Fibroblast of lung (primary cell): ENCODE results near the gene SLCO4C1. TPM values are rescaled to one million over a fixed set of nuclear protein-coding genes. Genes with fewer than 3 reads are reported as not detected.
A peak's percentile ranks its signal among the peaks of the same experiment; 100 is the strongest.

Experiments used
- DNase-seq, 2 donors: peaks; one replicate each; pipeline versions ENCODE4 v3.0.0 to v3.0.0-alpha.2; 2010; ENCODE audit warnings: low read depth in 2 of 2
- H2AFZ ChIP-seq: 2 replicates; pipeline ENCODE4 v1.5.1; 2012; ENCODE audit warnings: low read length, control low read depth, inconsistent platforms
- H3K27ac ChIP-seq: 2 replicates; pipeline ENCODE4 v1.5.1; 2011; ENCODE audit warnings: low read length, control low read depth; ENCODE audit not compliant: insufficient read depth
- H3K27me3 ChIP-seq: 2 replicates; pipeline ENCODE4 v1.5.1; 2011; ENCODE audit warnings: mild to moderate bottlenecking, low read length; ENCODE audit not compliant: control insufficient read depth, insufficient read depth
- H3K36me3 ChIP-seq: 2 replicates; pipeline ENCODE4 v1.5.1; 2011; ENCODE audit warnings: low read length; ENCODE audit not compliant: control insufficient read depth, insufficient read depth
- H3K4me1 ChIP-seq: 2 replicates; pipeline ENCODE4 v1.5.1; 2011; ENCODE audit warnings: low read length; ENCODE audit not compliant: control insufficient read depth, insufficient read depth; ENCODE audit errors: extremely low read depth
- H3K4me2 ChIP-seq: 2 replicates; pipeline ENCODE4 v1.5.1; 2011; ENCODE audit warnings: low read length, control low read depth; ENCODE audit not compliant: insufficient read depth; ENCODE audit errors: extremely low read depth
- H3K4me3 ChIP-seq, 4 experiments: fragments of 200-600 bp in 1 of 4; sonication (generic) in 1 of 4; replicated peaks in 1 of 4; 2 replicates each; pipeline ENCODE4 v1.5.1; 2011 to 2016; ENCODE audit warnings: low read length in 4 of 4, low read depth in 3 of 4, mild to moderate bottlenecking in 3 of 4, control low read depth in 2 of 4, inconsistent platforms in 1 of 4, mixed read lengths in 1 of 4; ENCODE audit not compliant: insufficient read depth in 1 of 4; ENCODE audit errors: control extremely low read depth in 1 of 4
- H3K79me2 ChIP-seq: 2 replicates; pipeline ENCODE4 v1.5.1; 2012; ENCODE audit warnings: mild to moderate bottlenecking, low read length, inconsistent platforms; ENCODE audit not compliant: control insufficient read depth, insufficient read depth
- H3K9ac ChIP-seq: 2 replicates; pipeline ENCODE4 v1.5.1; 2011; ENCODE audit warnings: mild to moderate bottlenecking, low read length, control low read depth; ENCODE audit not compliant: insufficient read depth
- H3K9me3 ChIP-seq: 2 replicates; pipeline ENCODE4 v1.5.1; 2012; ENCODE audit warnings: low read depth, low read length; ENCODE audit not compliant: control insufficient read depth, insufficient read depth
- H4K20me1 ChIP-seq: 2 replicates; pipeline ENCODE4 v1.5.1; 2011; ENCODE audit warnings: low read length; ENCODE audit not compliant: control insufficient read depth, insufficient read depth; ENCODE audit errors: extremely low read depth
- EZH2 ChIP-seq: IDR thresholded peaks from 2 replicates; pipeline ENCODE4 v1.5.1; 2012; ENCODE audit warnings: low read length, control low read depth, mild to moderate bottlenecking; ENCODE audit errors: missing control alignments
- polyA minus RNA-seq: library from RNA; depleted of rRNA, polyadenylated mRNA; stranded (reverse); fragments of >200 nt; gene quantifications from 2 replicates; pipeline ENCODE4 v1.2.3, GENCODE V29; 2011; ENCODE audit warnings: low replicate concordance
- polyA plus RNA-seq, 2 donors: library from polyadenylated mRNA; depleted of rRNA in 1 of 2; stranded (reverse) in 1 of 2; unstranded in 1 of 2; fragments of >200 nt; gene quantifications; 2 replicates each; pipeline ENCODE4 v1.2.1, GENCODE V29; 2011 to 2012; ENCODE audit warnings: missing spikeins in 1 of 2
- total RNA-seq: library from RNA; depleted of rRNA; stranded (reverse); fragments of >200 nt; gene quantifications from 2 replicates; pipeline ENCODE4 v1.2.1, GENCODE V29; 2014
- TF ChIP-seq, protein P1 (sequence below), 2 donors: IDR thresholded peaks in 1 of 2; conservative IDR thresholded peaks in 1 of 2; 1 replicate in 1 of 2; 2 replicates in 1 of 2; pipeline ENCODE4 v1.5.1; 2011 to 2012; ENCODE audit warnings: low read length in 2 of 2, control low read depth in 1 of 2, inconsistent platforms in 1 of 2, low read depth in 1 of 2, mild to moderate bottlenecking in 1 of 2

SLCO4C1 gene, protein sequence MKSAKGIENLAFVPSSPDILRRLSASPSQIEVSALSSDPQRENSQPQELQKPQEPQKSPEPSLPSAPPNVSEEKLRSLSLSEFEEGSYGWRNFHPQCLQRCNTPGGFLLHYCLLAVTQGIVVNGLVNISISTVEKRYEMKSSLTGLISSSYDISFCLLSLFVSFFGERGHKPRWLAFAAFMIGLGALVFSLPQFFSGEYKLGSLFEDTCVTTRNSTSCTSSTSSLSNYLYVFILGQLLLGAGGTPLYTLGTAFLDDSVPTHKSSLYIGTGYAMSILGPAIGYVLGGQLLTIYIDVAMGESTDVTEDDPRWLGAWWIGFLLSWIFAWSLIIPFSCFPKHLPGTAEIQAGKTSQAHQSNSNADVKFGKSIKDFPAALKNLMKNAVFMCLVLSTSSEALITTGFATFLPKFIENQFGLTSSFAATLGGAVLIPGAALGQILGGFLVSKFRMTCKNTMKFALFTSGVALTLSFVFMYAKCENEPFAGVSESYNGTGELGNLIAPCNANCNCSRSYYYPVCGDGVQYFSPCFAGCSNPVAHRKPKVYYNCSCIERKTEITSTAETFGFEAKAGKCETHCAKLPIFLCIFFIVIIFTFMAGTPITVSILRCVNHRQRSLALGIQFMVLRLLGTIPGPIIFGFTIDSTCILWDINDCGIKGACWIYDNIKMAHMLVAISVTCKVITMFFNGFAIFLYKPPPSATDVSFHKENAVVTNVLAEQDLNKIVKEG
- under 0.01 TPM in 1 of 2 replicates, not detected in the other for total RNA-seq
- 0.01 TPM in 2 replicates for polyA plus RNA-seq
- 0.02 TPM in 1 of 2 replicates, not detected in the other for polyA plus RNA-seq (2012)
- not detected in 2 replicates for polyA minus RNA-seq

DNA sequence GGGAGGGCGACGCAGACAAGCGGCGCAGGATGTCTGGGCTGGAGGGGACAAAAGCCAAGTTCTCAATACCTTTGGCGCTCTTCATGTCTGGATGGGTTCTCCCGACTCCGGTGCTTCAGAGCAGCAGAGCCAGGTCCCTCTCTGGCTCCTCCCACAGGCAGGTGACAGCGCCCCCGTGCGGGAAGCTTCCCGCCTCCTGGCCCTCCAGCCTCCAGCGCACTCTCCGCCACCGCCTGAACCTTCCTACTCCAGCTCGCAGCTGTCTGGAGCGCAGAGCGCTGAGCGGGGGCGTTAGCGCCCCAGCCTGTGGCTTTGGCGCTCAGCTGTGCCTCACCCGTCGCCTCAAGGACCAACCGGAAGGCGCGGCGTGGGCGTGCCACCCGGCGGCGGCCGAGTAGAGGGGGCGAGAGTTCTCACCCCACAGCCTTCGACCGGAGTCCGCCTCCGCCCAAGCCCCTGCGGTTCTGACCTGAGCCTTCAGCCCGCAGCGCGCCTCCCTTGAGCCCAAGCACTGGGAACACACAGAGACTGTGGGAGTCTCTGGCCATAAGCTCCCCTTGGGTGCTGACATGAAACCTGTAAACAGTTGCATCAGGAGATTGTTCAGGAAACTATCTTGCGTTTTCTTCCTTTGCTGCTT lies at the start of gene SLCO4C1:
Gene SLCO4C1, minus strand, starts transcription at position 107 of the 640 bp plus-strand sequence. Its CDS starts 22 bp downstream, at position 85.
- H3K4me3 ChIP-seq, result peak within 1 kb of the TSS in 1 of 4 experiments; percentile 60
- TF ChIP-seq EZH2, result no peak
- TF ChIP-seq, protein P1, sequence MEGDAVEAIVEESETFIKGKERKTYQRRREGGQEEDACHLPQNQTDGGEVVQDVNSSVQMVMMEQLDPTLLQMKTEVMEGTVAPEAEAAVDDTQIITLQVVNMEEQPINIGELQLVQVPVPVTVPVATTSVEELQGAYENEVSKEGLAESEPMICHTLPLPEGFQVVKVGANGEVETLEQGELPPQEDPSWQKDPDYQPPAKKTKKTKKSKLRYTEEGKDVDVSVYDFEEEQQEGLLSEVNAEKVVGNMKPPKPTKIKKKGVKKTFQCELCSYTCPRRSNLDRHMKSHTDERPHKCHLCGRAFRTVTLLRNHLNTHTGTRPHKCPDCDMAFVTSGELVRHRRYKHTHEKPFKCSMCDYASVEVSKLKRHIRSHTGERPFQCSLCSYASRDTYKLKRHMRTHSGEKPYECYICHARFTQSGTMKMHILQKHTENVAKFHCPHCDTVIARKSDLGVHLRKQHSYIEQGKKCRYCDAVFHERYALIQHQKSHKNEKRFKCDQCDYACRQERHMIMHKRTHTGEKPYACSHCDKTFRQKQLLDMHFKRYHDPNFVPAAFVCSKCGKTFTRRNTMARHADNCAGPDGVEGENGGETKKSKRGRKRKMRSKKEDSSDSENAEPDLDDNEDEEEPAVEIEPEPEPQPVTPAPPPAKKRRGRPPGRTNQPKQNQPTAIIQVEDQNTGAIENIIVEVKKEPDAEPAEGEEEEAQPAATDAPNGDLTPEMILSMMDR (conservative IDR thresholded peaks at IDR 0.05 in 1 of 2, IDR thresholded peaks at IDR 0.05 in 1 of 2; ENCODE audit: low read depth in 1 of 2, low read length in 2 of 2), result peak in 1 of 2 donors; percentile 44
- DNase-seq, result peak; percentile 24 to 59

DNA sequence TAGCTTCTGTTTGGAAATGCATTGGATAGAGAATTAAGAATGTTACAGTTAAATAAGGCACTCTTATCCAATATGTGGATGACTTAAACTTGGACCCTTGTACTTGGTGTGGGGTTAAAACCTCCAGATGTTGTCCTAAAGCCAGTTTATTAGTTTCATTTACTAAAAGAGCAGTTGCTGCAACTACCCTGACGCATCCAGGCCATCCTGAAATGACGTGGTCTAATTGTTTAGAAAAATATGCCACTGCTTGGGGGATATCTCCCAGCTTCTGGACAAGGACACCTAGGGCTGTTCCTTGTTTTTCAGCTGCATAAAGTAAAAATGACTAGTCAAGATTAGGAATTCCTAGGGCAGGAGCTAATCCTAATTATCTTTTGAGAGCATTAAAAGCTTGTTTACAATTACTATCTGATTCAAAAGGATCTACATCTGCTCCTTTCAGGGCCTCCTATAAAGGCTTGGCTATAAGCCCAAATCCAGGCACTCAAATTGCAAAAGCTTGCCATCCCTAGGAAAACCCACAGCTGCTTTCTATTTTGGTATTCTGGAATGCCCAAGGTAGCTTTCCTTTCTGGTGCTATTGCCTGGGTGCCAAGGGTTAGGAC lies 45.7 kb upstream of the SLCO4C1 start:
- Histone ChIP-seq H3K4me3 (no peak overlapping the region), H3K36me3 (no peaks in the 10 kb centered on the region), H2AFZ (no peak overlapping the region), H3K27me3 (no peaks in the 10 kb centered on the region), H3K4me1 (no peaks in the 10 kb centered on the region), H3K9ac (no peak overlapping the region), H3K27ac (no peak overlapping the region), H3K9me3 (no peaks in the 10 kb centered on the region), H4K20me1 (no peaks in the 10 kb centered on the region), H3K4me2 (no peak overlapping the region), H3K79me2 (no peaks in the 10 kb centered on the region)
- TF ChIP-seq, protein P1 (conservative IDR thresholded peaks at IDR 0.05 in 1 of 2, IDR thresholded peaks at IDR 0.05 in 1 of 2; ENCODE audit: low read depth in 1 of 2, low read length in 2 of 2), result no peak
- TF ChIP-seq EZH2, result no peak
- DNase-seq, result no peak

More for the DNA sequence above, at the start of gene SLCO4C1:
- Histone ChIP-seq H3K27me3 (no peaks in the 10 kb centered on the region), H3K4me1 (no peaks in the 10 kb centered on the region), H3K79me2 (no peaks in the 10 kb centered on the region), H2AFZ (no peak within 1 kb of the TSS), H4K20me1 (no peaks in the 10 kb centered on the region), H3K9me3 (no peaks in the 10 kb centered on the region), H3K9ac (no peak within 1 kb of the TSS), H3K36me3 (no peaks in the 10 kb centered on the region), H3K27ac (no peak within 1 kb of the TSS), H3K4me2 (peak within 1 kb of the TSS; percentile 25)
